Measurements from ENCODE around the gene TVP23A. TPM values are rescaled to one million over a fixed set of nuclear protein-coding genes. Genes with fewer than 3 reads are reported as not detected.

TVP23A gene
- polyA plus RNA-seq, 1 donor from 2014 or later: 9.1 TPM

GRCh38 chr16:10851512-10851911 lies 32.9 kb upstream of the TVP23A start:
- Histone ChIP-seq H3K27me3 (ENCODE audit: insufficient read depth, low read depth, low read length) (no peaks in the 10 kb centered on the region), H3K9ac (ENCODE audit: low read length) (no peak overlapping the region), H3K27ac (ENCODE audit: low read length) (no peak overlapping the region), H4K20me1 (ENCODE audit: insufficient read depth) (no peaks in the 10 kb centered on the region), H3K9me3 (ENCODE audit: low read length) (no peaks in the 10 kb centered on the region), H3K4me2 (ENCODE audit: low read length) (no peak overlapping the region), H3K9me2 (ENCODE audit: insufficient read depth, low read length) (no peaks in the 10 kb centered on the region), H2AFZ (ENCODE audit: low read depth, low read length) (no peak overlapping the region), H3K4me3 (ENCODE audit: low read length) (no peak overlapping the region), H3K79me2 (replicated peaks; ENCODE audit: insufficient read depth, low read length) (no peaks in the 10 kb centered on the region), H3K36me3 (ENCODE audit: insufficient read depth, low read length) (no peaks in the 10 kb centered on the region), H3F3A (ENCODE audit: insufficient read depth, low read length, poor library complexity, severe bottlenecking) (no peaks in the 10 kb centered on the region)
- TF ChIP-seq CTCF (IDR thresholded peaks at IDR 0.05; ENCODE audit: poor library complexity, severe bottlenecking) (no peak), MXI1 (conservative IDR thresholded peaks at IDR 0.05; ENCODE audit: poor library complexity, severe bottlenecking) (no peak), SMC3 (conservative IDR thresholded peaks at IDR 0.05; ENCODE audit: poor library complexity) (no peak), REST (IDR thresholded peaks at IDR 0.05; ENCODE audit: borderline replicate concordance) (no peak)

- no peak overlapping the region for H3K4me2 ChIP-seq (ENCODE audit: low read length)
- no peaks in the 10 kb centered on the region for H3K9me2 ChIP-seq (ENCODE audit: insufficient read depth, low read length)
- no peak overlapping the region for H3K4me3 ChIP-seq (ENCODE audit: low read length)
- no peak overlapping the region for H3K27ac ChIP-seq (ENCODE audit: low read length)
- no peak for TF ChIP-seq EZH2 (IDR thresholded peaks at IDR 0.05; ENCODE audit: borderline replicate concordance, insufficient read depth, low read length, poor library complexity, severe bottlenecking)
- H3K9ac ChIP-seq (ENCODE audit: low read length): no peak overlapping the region
- no peaks in the 10 kb centered on the region for H3K9me3 ChIP-seq (ENCODE audit: low read length)
- no peaks in the 10 kb centered on the region for H3K79me2 ChIP-seq (replicated peaks; ENCODE audit: insufficient read depth, low read length)
- H3K27me3 ChIP-seq (ENCODE audit: insufficient read depth, low read depth, low read length): no peaks in the 10 kb centered on the region
- no peaks in the 10 kb centered on the region for H3K36me3 ChIP-seq (ENCODE audit: insufficient read depth, low read length)
- H4K20me1 ChIP-seq (ENCODE audit: insufficient read depth): no peaks in the 10 kb centered on the region
- H3F3A ChIP-seq (ENCODE audit: insufficient read depth, low read length, poor library complexity, severe bottlenecking): no peaks in the 10 kb centered on the region
- H2AFZ ChIP-seq (ENCODE audit: low read depth, low read length): no peak overlapping the region
Measured at GRCh38 chr16:10850478-10850850, 31.9 kb upstream of the TVP23A start.

GRCh38 chr16:10849736-10850477 lies 31.3 kb upstream of the TVP23A start:
- Histone ChIP-seq H3K4me3 (ENCODE audit: low read length) (no peak overlapping the region), H3K9me2 (ENCODE audit: insufficient read depth, low read length) (no peaks in the 10 kb centered on the region), H3K79me2 (replicated peaks; ENCODE audit: insufficient read depth, low read length) (no peaks in the 10 kb centered on the region), H3K36me3 (ENCODE audit: insufficient read depth, low read length) (no peaks in the 10 kb centered on the region), H4K20me1 (ENCODE audit: insufficient read depth) (no peaks in the 10 kb centered on the region), H3K9me3 (ENCODE audit: low read length) (no peaks in the 10 kb centered on the region), H2AFZ (ENCODE audit: low read depth, low read length) (no peak overlapping the region), H3K27ac (ENCODE audit: low read length) (no peak overlapping the region), H3K27me3 (ENCODE audit: insufficient read depth, low read depth, low read length) (no peaks in the 10 kb centered on the region), H3F3A (ENCODE audit: insufficient read depth, low read length, poor library complexity, severe bottlenecking) (no peaks in the 10 kb centered on the region), H3K4me2 (ENCODE audit: low read length) (no peak overlapping the region), H3K9ac (ENCODE audit: low read length) (no peak overlapping the region)
- TF ChIP-seq SMC3 (conservative IDR thresholded peaks at IDR 0.05; ENCODE audit: poor library complexity): no peak
- no peak for TF ChIP-seq EZH2 (IDR thresholded peaks at IDR 0.05; ENCODE audit: borderline replicate concordance, insufficient read depth, low read length, poor library complexity, severe bottlenecking)
- no peak for TF ChIP-seq REST (IDR thresholded peaks at IDR 0.05; ENCODE audit: borderline replicate concordance)
- no peak for TF ChIP-seq RAD21 (conservative IDR thresholded peaks at IDR 0.05)
- no peak for TF ChIP-seq MXI1 (conservative IDR thresholded peaks at IDR 0.05; ENCODE audit: poor library complexity, severe bottlenecking)
- TF ChIP-seq POLR2AphosphoS5 (IDR thresholded peaks at IDR 0.05): no peak
- no peak for TF ChIP-seq TAF1 (IDR thresholded peaks at IDR 0.05; ENCODE audit: low read depth)
- no peak for TF ChIP-seq EP300 (conservative IDR thresholded peaks at IDR 0.05; ENCODE audit: poor library complexity, severe bottlenecking)
- TF ChIP-seq CTCF (IDR thresholded peaks at IDR 0.05; ENCODE audit: poor library complexity, severe bottlenecking): no peak
